WERI-Rb-1 (cell line): Measurements from ENCODE around the gene SLC43A1.
A peak's percentile ranks its signal among the peaks of the same experiment; 100 is the strongest.

ENCODE experiments used
- DNase-seq: peaks from one replicate; pipeline ENCODE4 v3.0.0-alpha.2; 2020
- H3K27ac ChIP-seq: fragments of 250-450 bp; sonication (Bioruptor Pico); 2 replicates; pipeline ENCODE4 v1.5.1; 2020; ENCODE audit warnings: mild to moderate bottlenecking, moderate library complexity
- H3K27me3 ChIP-seq: fragments of 250-450 bp; sonication (Bioruptor Pico); 2 replicates; pipeline ENCODE4 v1.5.1; 2021; ENCODE audit warnings: mild to moderate bottlenecking, low read depth, moderate library complexity; ENCODE audit not compliant: insufficient read depth, severe bottlenecking
- H3K36me3 ChIP-seq: fragments of 250-450 bp; sonication (Bioruptor Pico); 2 replicates; pipeline ENCODE4 v1.5.1; 2020; ENCODE audit warnings: mild to moderate bottlenecking, moderate library complexity
- H3K4me3 ChIP-seq: 2 replicates; pipeline ENCODE4 v1.5.1; 2011; ENCODE audit warnings: low read depth, mild to moderate bottlenecking, control low read depth, low read length
- H3K9me3 ChIP-seq: fragments of 250-450 bp; sonication (Bioruptor Pico); 2 replicates; pipeline ENCODE4 v1.5.1; 2021; ENCODE audit warnings: mild to moderate bottlenecking, moderate library complexity; ENCODE audit not compliant: severe bottlenecking
- TF ChIP-seq, protein P1 (sequence below): IDR thresholded peaks from 2 replicates; pipeline ENCODE4 v1.5.1; 2011; ENCODE audit warnings: low read depth, mild to moderate bottlenecking, control low read depth, inconsistent platforms, low read length

SLC43A1 gene

DNA sequence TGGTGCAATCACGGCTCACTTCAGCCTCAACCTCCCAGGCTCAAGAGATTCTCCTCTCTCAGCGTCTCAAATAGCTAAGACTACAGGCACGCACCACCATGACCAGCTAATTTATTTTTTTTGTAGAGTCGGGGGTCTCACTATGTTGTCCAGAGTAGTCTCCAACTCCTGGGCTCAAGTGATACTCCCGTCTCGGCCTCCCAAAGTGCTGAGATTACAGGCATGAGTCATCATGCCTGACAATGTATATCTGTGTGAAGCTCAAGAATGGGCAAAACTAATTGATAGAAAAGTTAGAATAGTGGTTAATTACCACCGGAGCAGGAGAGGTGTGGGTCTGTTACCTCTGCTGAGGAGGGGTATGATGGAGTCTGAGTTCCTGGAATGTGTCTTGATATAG is 79.5 kb downstream of the SLC43A1 start:
- Histone ChIP-seq H3K36me3 (no peaks in the 10 kb centered on the region), H3K27ac (no peak overlapping the region), H3K4me3 (no peak overlapping the region), H3K27me3 (no peaks in the 10 kb centered on the region), H3K9me3 (no peaks in the 10 kb centered on the region)
- TF ChIP-seq, protein P1, sequence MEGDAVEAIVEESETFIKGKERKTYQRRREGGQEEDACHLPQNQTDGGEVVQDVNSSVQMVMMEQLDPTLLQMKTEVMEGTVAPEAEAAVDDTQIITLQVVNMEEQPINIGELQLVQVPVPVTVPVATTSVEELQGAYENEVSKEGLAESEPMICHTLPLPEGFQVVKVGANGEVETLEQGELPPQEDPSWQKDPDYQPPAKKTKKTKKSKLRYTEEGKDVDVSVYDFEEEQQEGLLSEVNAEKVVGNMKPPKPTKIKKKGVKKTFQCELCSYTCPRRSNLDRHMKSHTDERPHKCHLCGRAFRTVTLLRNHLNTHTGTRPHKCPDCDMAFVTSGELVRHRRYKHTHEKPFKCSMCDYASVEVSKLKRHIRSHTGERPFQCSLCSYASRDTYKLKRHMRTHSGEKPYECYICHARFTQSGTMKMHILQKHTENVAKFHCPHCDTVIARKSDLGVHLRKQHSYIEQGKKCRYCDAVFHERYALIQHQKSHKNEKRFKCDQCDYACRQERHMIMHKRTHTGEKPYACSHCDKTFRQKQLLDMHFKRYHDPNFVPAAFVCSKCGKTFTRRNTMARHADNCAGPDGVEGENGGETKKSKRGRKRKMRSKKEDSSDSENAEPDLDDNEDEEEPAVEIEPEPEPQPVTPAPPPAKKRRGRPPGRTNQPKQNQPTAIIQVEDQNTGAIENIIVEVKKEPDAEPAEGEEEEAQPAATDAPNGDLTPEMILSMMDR = no peak
- no peak for DNase-seq

DNA sequence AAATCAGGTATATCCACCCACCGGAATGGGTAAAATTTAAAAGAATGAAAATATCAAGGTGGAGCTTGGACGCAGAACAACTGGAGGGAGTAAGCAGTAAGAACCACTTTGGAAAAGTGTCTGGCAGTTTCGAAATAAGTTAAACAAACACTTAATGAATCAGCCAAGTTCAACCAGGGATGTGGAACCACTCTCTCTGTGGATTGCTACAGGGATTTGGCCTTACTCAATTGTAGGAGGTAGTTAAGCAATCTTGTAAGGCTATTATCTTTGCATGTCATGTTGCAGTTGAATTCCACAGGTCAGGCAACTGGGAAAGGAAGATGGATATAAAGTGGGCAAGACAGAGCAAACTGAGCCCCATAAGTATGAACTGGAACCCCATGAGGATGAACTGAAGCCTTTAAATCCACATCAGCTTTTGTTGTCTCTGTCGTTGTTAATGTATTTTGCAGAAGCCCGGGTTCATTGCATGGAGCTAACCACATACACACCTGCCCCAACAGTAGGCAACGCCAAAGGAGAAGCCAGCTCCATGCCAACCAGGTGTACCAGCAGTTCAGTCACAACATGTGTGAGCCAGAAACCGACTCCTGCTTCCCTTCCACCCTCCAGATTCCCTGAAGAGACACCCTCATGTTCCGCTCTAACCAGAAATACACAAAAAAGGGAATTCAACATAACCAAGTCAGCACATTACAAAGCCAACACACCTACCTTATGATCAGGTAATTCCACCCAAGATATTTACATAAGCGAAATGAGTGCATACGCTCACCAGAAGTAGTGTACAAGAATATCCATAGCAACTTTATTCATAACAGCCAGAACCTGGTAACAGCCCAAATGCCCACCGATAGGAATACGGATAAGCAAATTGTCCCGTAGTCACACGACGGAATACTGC is 80.6 kb downstream of the SLC43A1 start:
- Histone ChIP-seq H3K9me3 (no peaks in the 10 kb centered on the region), H3K27me3 (no peaks in the 10 kb centered on the region), H3K36me3 (no peaks in the 10 kb centered on the region), H3K27ac (peak overlapping the region; percentile 62), H3K4me3 (no peak overlapping the region)
- TF ChIP-seq, protein P1 = no peak
- DNase-seq = no peak
